ENCODE measurements around the gene ZNF791. TPM values are rescaled to one million over a fixed set of nuclear protein-coding genes. Genes with fewer than 3 reads are reported as not detected.
A peak's percentile ranks its signal among the peaks of the same experiment; 100 is the strongest.
"Not testable (repeated sequence)": the region's sequence is repeated elsewhere in the genome, so short reads cannot be mapped to it uniquely, and the experiment has no call there.

Gene ZNF791
- total and polyA plus RNA-seq, 2 donors from 2014 or later, result 6.5 to 34.7 TPM

- FAIRE-seq (no peak), DNase-seq (peak in 1 of 5 donors; percentile 23)
- Histone ChIP-seq H3K9ac (ENCODE audit: low read length in 3 of 3) (no peak overlapping the region), H3K27me3 (ENCODE audit: control insufficient read depth, insufficient read depth, low read length) (no peaks in the 10 kb centered on the region), H3K36me3 (ENCODE audit: control insufficient read depth in 2 of 3, insufficient read depth in 3 of 3, low read length in 3 of 3) (no peaks in the 10 kb centered on the region), H3K4me1 (ENCODE audit: control insufficient read depth in 2 of 3, insufficient read depth in 2 of 3, low read depth in 1 of 3, low read length in 3 of 3) (peaks cover 0 to 6% (median 0%) of the 10 kb centered on the region in 3 donors), H3K9me3 (ENCODE audit: control insufficient read depth in 2 of 3, insufficient read depth in 1 of 3, low read length in 3 of 3) (no peaks in the 10 kb centered on the region), H3K27ac (ENCODE audit: low read depth in 2 of 2, low read length in 2 of 2) (no peak overlapping the region), H3K4me3 (ENCODE audit: low read length in 3 of 3) (no peak overlapping the region)
- TF ChIP-seq CTCF (IDR thresholded peaks at IDR 0.05; ENCODE audit: borderline replicate concordance, extremely low read depth, insufficient read depth), result no peak
- intact Hi-C loops (cut with DNase I), result no loop called here
Measured at GRCh38 chr19:12642506-12642905, 31.8 kb downstream of the ZNF791 start.

- intact Hi-C loops (cut with DNase I); H3K27me3 ChIP-seq (ENCODE audit: control insufficient read depth, insufficient read depth, low read length); H3K27ac ChIP-seq (ENCODE audit: low read depth in 2 of 2, low read length in 2 of 2); H3K9me3 ChIP-seq (ENCODE audit: control insufficient read depth in 2 of 3, insufficient read depth in 1 of 3, low read length in 3 of 3); H3K4me1 ChIP-seq (ENCODE audit: control insufficient read depth in 2 of 3, insufficient read depth in 2 of 3, low read depth in 1 of 3, low read length in 3 of 3); H3K9ac ChIP-seq (ENCODE audit: low read length in 3 of 3); FAIRE-seq; H3K4me3 ChIP-seq (ENCODE audit: low read length in 3 of 3); H3K36me3 ChIP-seq (ENCODE audit: control insufficient read depth in 2 of 3, insufficient read depth in 3 of 3, low read length in 3 of 3): not testable (repeated sequence)
- peak in 1 of 5 donors; percentile 40 for DNase-seq
Measured at GRCh38 chr19:12643716-12644115, 33.0 kb downstream of the ZNF791 start.

GRCh38 chr19:12646551-12646950, 35.8 kb downstream of the ZNF791 start:
- Histone ChIP-seq H3K4me1 (ENCODE audit: control insufficient read depth in 2 of 3, insufficient read depth in 2 of 3, low read depth in 1 of 3, low read length in 3 of 3) (peaks cover 0 to 4% (median 0%) of the 10 kb centered on the region in 3 donors), H3K9me3 (ENCODE audit: control insufficient read depth in 2 of 3, insufficient read depth in 1 of 3, low read length in 3 of 3) (no peaks in the 10 kb centered on the region), H3K27ac (ENCODE audit: low read depth in 2 of 2, low read length in 2 of 2) (no peak overlapping the region), H3K36me3 (ENCODE audit: control insufficient read depth in 2 of 3, insufficient read depth in 3 of 3, low read length in 3 of 3) (no peaks in the 10 kb centered on the region), H3K4me3 (ENCODE audit: low read length in 3 of 3) (no peak overlapping the region), H3K27me3 (ENCODE audit: control insufficient read depth, insufficient read depth, low read length) (no peaks in the 10 kb centered on the region), H3K9ac (ENCODE audit: low read length in 3 of 3) (no peak overlapping the region)
- DNase-seq, result peak in 1 of 5 donors; percentile 42
- no peak for TF ChIP-seq CTCF (IDR thresholded peaks at IDR 0.05; ENCODE audit: borderline replicate concordance, extremely low read depth, insufficient read depth)
- FAIRE-seq, result no peak
- intact Hi-C loops (cut with DNase I), result no loop called here

GRCh38 chr19:12647047-12647446, 36.3 kb downstream of the ZNF791 start:
- Histone ChIP-seq H3K27me3 (ENCODE audit: control insufficient read depth, insufficient read depth, low read length) (no peaks in the 10 kb centered on the region), H3K4me1 (ENCODE audit: control insufficient read depth in 2 of 3, insufficient read depth in 2 of 3, low read depth in 1 of 3, low read length in 3 of 3) (peaks cover 0 to 4% (median 0%) of the 10 kb centered on the region in 3 donors), H3K36me3 (ENCODE audit: control insufficient read depth in 2 of 3, insufficient read depth in 3 of 3, low read length in 3 of 3) (no peaks in the 10 kb centered on the region), H3K4me3 (ENCODE audit: low read length in 3 of 3) (peak overlapping the region in 1 of 3 donors; percentile 47), H3K27ac (ENCODE audit: low read depth in 2 of 2, low read length in 2 of 2) (no peak overlapping the region), H3K9me3 (ENCODE audit: control insufficient read depth in 2 of 3, insufficient read depth in 1 of 3, low read length in 3 of 3) (no peaks in the 10 kb centered on the region), H3K9ac (ENCODE audit: low read length in 3 of 3) (no peak overlapping the region)
- TF ChIP-seq CTCF (IDR thresholded peaks at IDR 0.05; ENCODE audit: borderline replicate concordance, extremely low read depth, insufficient read depth), result no peak
- FAIRE-seq (no peak), DNase-seq (peak in 1 of 5 donors; percentile 76)
- intact Hi-C loops (cut with DNase I), result no loop called here

Data from kidney (tissue), 14 donors.